GM12878 (cell line): ENCODE data around the gene CLINT1. TPM values are rescaled to one million over a fixed set of nuclear protein-coding genes. Genes with fewer than 3 reads are reported as not detected.

ENCODE experiments used
- BMI1 ChIP-seq: fragments of 450-650 bp; IDR thresholded peaks from 2 replicates; pipeline ENCODE4 v1.6.1; 2016; ENCODE audit warnings: mild to moderate bottlenecking, moderate library complexity, borderline replicate concordance
- CBX5 ChIP-seq: sonication (generic); IDR thresholded peaks from 2 replicates; pipeline ENCODE4 v1.6.1; 2016; ENCODE audit warnings: low read depth, moderate library complexity, mild to moderate bottlenecking, inconsistent platforms
- CEBPB ChIP-seq, 2 experiments: fragments of 150-350 bp in 1 of 2; IDR thresholded peaks; 2 replicates each; pipeline ENCODE4 v1.6.1; 2012 to 2014; ENCODE audit warnings: low read depth in 2 of 2, low read length in 2 of 2, borderline replicate concordance in 1 of 2, inconsistent platforms in 1 of 2
- CHD4 ChIP-seq: fragments of 200-600 bp; sonication (generic); IDR thresholded peaks from 2 replicates; pipeline ENCODE4 v1.6.1; 2016; ENCODE audit warnings: mild to moderate bottlenecking
- GABPA ChIP-seq: IDR thresholded peaks from 2 replicates; pipeline ENCODE4 v1.6.1; 2014; ENCODE audit warnings: antibody characterized with exemption, low read depth, mild to moderate bottlenecking, inconsistent platforms
- IKZF1 ChIP-seq: fragments of 450-650 bp; conservative IDR thresholded peaks from 2 replicates; pipeline ENCODE4 v1.6.1; 2017; ENCODE audit warnings: antibody characterized with exemption, mild to moderate bottlenecking
- KLF5 ChIP-seq: fragments of 450-650 bp; IDR thresholded peaks from 2 replicates; pipeline ENCODE4 v1.6.1; 2014; ENCODE audit warnings: mild to moderate bottlenecking; ENCODE audit not compliant: partially characterized antibody
- NR2F1 ChIP-seq: fragments of 450-650 bp; conservative IDR thresholded peaks from 2 replicates; pipeline ENCODE4 v1.6.1; 2017; ENCODE audit warnings: mild to moderate bottlenecking
- NRF1 ChIP-seq: conservative IDR thresholded peaks from 2 replicates; pipeline ENCODE4 v1.6.1; 2011; ENCODE audit warnings: mild to moderate bottlenecking, low read depth, low read length, improper control_type of control experiment
- PML ChIP-seq: IDR thresholded peaks from 2 replicates; pipeline ENCODE4 v1.6.1; 2012; ENCODE audit warnings: low read length, inconsistent platforms
- POLR2A ChIP-seq: IDR thresholded peaks from 2 replicates; pipeline ENCODE4 v1.6.1; 2011; ENCODE audit warnings: low read depth, mild to moderate bottlenecking, low read length
- SMAD1 ChIP-seq: fragments of 450-650 bp; IDR thresholded peaks from 2 replicates; pipeline ENCODE4 v1.6.1; 2018; ENCODE audit warnings: mild to moderate bottlenecking, low read depth; ENCODE audit not compliant: partially characterized antibody
- SPI1 ChIP-seq: IDR thresholded peaks from 2 replicates; pipeline ENCODE4 v1.6.1; 2011; ENCODE audit warnings: low read depth, mild to moderate bottlenecking, low read length, moderate library complexity, borderline replicate concordance; ENCODE audit not compliant: insufficient read depth
- SREBF1 ChIP-seq: IDR thresholded peaks from 2 replicates; pipeline ENCODE4 v1.6.1; 2012; ENCODE audit warnings: mild to moderate bottlenecking, low read length
- SRF ChIP-seq, 2 experiments: IDR thresholded peaks; 2 replicates each; pipeline ENCODE4 v1.6.1; 2011; ENCODE audit warnings: low read depth in 2 of 2, low read length in 2 of 2, mild to moderate bottlenecking in 1 of 2, moderate library complexity in 1 of 2
- SUZ12 ChIP-seq: fragments of 200-600 bp; sonication (generic); IDR thresholded peaks from one replicate; pipeline ENCODE4 v1.6.1; 2018; ENCODE audit warnings: antibody characterized with exemption, mild to moderate bottlenecking; ENCODE audit not compliant: unreplicated experiment
- polyA plus RNA-seq, 11 experiments: library from polyadenylated mRNA; depleted of rRNA in 4 of 11; unstranded in 6 of 11; stranded (reverse) in 5 of 11; fragments of >200 nt; fragmentation: Nextera tagmentation in 4 of 11; fragmentation: Illumina TruSeq in 1 of 11; extraction: Ambion mirVana in 4 of 11; extraction: Trizol in 1 of 11; gene quantifications; 1 replicate in 1 of 11; 2 replicates in 10 of 11; pipeline versions ENCODE4 v1.2.1 to v1.2.3, GENCODE V29; 2011 to 2016; ENCODE audit warnings: inconsistent platforms in 2 of 11, missing spikeins in 2 of 11, low read depth in 1 of 11
- total RNA-seq, 4 experiments: library from RNA; depleted of rRNA in 3 of 4; stranded (reverse); fragments of >200 nt in 3 of 4; fragmentation: Illumina TruSeq in 1 of 4; extraction: Trizol in 1 of 4; gene quantifications; 2 replicates each; pipeline versions ENCODE4 v1.2.1 to v1.2.3, GENCODE V29; 2013 to 2021
- TF ChIP-seq, protein P1 (sequence below): fragments of 450-650 bp; IDR thresholded peaks from 2 replicates; pipeline ENCODE4 v1.6.1; 2017; ENCODE audit warnings: mild to moderate bottlenecking, moderate library complexity
- TF ChIP-seq, protein P2 (sequence below): fragments of 450-650 bp; IDR thresholded peaks from 2 replicates; pipeline ENCODE4 v1.6.1; 2018; ENCODE audit warnings: borderline replicate concordance, mild to moderate bottlenecking; ENCODE audit not compliant: partially characterized antibody
- TF ChIP-seq, protein P3 (sequence below): fragments of 450-650 bp; IDR thresholded peaks from 2 replicates; pipeline ENCODE4 v1.6.1; 2014; ENCODE audit warnings: mild to moderate bottlenecking
- TF ChIP-seq, protein P4 (sequence below): IDR thresholded peaks from 2 replicates; pipeline ENCODE4 v1.6.1; 2011; ENCODE audit warnings: mild to moderate bottlenecking, low read depth, low read length, moderate library complexity; ENCODE audit not compliant: insufficient replicate concordance

CLINT1 gene
- total and polyA plus RNA-seq, 10 of the 15 experiments (the other 5 are each of a cell fraction or from before 2014, with no cell fraction given): 30.0 to 136 (median 105) TPM

DNA sequence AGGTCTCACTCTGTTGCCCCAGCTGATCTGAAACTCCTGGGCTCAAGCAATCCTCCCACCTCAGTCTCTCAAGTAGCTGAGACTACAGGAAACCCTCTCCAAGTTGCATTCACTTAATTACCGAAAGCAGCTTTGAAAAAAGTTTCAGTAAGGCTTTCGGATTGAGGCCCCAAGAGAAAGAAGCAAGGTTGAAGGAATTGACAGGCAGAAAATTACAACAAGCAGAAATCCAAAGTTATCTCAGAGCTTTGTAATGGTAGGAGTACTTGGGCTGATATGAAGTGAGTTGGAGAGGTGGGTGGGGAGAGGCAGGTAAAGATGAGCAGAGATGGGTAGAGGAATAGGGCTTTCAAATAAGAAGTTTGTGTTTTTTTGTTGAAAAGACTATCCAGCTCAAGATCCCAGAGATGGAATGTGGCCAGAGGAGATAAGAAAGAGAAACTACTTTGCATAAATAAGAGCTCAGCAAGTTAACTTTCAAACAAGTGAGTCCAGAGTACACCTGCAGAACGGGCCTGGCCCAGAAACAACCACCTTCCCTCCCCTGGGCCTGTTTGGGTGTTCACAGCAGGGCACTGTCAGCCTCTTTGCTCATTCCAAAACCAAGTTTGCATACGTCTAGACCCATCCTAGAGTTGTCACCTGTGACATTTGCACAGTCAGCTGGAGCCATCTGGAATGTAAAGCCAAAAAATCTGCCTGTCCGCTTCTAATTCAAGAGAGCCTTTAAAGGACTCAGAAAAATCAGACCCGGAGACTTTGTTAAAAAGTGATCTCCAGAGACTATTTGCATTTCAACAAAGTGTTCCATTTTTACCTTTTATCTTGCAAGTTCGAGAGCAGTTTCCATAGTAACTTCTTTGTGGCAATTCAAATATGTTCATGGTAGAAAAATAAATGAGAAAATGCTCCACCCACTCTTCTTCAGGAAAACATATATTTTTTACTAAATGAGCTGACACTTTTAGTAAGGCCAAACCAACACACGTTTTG lies 2.2 kb upstream of the CLINT1 start (continued):
- TF ChIP-seq CEBPB (IDR thresholded peaks at IDR 0.05; ENCODE audit: borderline replicate concordance in 1 of 2, low read depth in 2 of 2, low read length in 2 of 2) (no peak; a peak in 1 of 4 replicates), SPI1 (no peak), PML (peak; percentile 55; the same call in 1 of the 2 replicates), SRF (IDR thresholded peaks at IDR 0.05; ENCODE audit: low read depth in 2 of 2, low read length in 2 of 2) (no peak), KLF5 (no peak), SUZ12 (no peak), NRF1 (no peak), SREBF1 (peak; percentile 47; the same call in 1 of the 2 replicates), IKZF1 (peak; percentile 88), BMI1 (peak; percentile 39; the same call in 1 of the 2 replicates), SMAD1 (peak; percentile 55), POLR2A (no peak), CHD4 (no peak), GABPA (peak; percentile 29; the same call in 1 of the 2 replicates), NR2F1 (no peak), CBX5 (0 out of 2 replicates have a peak, but pooled peaks have one; percentile 16)
- TF ChIP-seq, protein P1, sequence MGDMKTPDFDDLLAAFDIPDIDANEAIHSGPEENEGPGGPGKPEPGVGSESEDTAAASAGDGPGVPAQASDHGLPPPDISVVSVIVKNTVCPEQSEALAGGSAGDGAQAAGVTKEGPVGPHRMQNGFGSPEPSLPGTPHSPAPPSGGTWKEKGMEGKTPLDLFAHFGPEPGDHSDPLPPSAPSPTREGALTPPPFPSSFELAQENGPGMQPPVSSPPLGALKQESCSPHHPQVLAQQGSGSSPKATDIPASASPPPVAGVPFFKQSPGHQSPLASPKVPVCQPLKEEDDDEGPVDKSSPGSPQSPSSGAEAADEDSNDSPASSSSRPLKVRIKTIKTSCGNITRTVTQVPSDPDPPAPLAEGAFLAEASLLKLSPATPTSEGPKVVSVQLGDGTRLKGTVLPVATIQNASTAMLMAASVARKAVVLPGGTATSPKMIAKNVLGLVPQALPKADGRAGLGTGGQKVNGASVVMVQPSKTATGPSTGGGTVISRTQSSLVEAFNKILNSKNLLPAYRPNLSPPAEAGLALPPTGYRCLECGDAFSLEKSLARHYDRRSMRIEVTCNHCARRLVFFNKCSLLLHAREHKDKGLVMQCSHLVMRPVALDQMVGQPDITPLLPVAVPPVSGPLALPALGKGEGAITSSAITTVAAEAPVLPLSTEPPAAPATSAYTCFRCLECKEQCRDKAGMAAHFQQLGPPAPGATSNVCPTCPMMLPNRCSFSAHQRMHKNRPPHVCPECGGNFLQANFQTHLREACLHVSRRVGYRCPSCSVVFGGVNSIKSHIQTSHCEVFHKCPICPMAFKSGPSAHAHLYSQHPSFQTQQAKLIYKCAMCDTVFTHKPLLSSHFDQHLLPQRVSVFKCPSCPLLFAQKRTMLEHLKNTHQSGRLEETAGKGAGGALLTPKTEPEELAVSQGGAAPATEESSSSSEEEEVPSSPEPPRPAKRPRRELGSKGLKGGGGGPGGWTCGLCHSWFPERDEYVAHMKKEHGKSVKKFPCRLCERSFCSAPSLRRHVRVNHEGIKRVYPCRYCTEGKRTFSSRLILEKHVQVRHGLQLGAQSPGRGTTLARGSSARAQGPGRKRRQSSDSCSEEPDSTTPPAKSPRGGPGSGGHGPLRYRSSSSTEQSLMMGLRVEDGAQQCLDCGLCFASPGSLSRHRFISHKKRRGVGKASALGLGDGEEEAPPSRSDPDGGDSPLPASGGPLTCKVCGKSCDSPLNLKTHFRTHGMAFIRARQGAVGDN: no peak
- TF ChIP-seq, protein P2, sequence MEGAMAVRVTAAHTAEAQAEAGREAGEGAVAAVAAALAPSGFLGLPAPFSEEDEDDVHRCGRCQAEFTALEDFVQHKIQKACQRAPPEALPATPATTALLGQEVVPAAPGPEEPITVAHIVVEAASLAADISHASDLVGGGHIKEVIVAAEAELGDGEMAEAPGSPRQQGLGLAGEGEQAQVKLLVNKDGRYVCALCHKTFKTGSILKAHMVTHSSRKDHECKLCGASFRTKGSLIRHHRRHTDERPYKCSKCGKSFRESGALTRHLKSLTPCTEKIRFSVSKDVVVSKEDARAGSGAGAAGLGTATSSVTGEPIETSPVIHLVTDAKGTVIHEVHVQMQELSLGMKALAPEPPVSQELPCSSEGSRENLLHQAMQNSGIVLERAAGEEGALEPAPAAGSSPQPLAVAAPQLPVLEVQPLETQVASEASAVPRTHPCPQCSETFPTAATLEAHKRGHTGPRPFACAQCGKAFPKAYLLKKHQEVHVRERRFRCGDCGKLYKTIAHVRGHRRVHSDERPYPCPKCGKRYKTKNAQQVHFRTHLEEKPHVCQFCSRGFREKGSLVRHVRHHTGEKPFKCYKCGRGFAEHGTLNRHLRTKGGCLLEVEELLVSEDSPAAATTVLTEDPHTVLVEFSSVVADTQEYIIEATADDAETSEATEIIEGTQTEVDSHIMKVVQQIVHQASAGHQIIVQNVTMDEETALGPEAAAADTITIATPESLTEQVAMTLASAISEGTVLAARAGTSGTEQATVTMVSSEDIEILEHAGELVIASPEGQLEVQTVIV: no peak
- TF ChIP-seq, protein P3, sequence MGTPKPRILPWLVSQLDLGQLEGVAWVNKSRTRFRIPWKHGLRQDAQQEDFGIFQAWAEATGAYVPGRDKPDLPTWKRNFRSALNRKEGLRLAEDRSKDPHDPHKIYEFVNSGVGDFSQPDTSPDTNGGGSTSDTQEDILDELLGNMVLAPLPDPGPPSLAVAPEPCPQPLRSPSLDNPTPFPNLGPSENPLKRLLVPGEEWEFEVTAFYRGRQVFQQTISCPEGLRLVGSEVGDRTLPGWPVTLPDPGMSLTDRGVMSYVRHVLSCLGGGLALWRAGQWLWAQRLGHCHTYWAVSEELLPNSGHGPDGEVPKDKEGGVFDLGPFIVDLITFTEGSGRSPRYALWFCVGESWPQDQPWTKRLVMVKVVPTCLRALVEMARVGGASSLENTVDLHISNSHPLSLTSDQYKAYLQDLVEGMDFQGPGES: no peak
- TF ChIP-seq, protein P4, sequence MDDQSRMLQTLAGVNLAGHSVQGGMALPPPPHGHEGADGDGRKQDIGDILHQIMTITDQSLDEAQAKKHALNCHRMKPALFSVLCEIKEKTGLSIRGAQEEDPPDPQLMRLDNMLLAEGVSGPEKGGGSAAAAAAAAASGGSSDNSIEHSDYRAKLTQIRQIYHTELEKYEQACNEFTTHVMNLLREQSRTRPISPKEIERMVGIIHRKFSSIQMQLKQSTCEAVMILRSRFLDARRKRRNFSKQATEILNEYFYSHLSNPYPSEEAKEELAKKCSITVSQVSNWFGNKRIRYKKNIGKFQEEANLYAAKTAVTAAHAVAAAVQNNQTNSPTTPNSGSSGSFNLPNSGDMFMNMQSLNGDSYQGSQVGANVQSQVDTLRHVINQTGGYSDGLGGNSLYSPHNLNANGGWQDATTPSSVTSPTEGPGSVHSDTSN: peak; percentile 50
